22Rv1 (cell line): ENCODE measurements around the gene PACS1.

Experiments used
- ZFX ChIP-seq: fragments of 450-650 bp; IDR thresholded peaks from 2 replicates; pipeline ENCODE4 v1.6.1; 2017; ENCODE audit warnings: antibody characterized with exemption, borderline replicate concordance
- TF ChIP-seq, protein P1 (sequence below): fragments of 450-650 bp; IDR thresholded peaks from 2 replicates; pipeline ENCODE4 v1.5.1; 2017; ENCODE audit warnings: mild to moderate bottlenecking

DNA sequence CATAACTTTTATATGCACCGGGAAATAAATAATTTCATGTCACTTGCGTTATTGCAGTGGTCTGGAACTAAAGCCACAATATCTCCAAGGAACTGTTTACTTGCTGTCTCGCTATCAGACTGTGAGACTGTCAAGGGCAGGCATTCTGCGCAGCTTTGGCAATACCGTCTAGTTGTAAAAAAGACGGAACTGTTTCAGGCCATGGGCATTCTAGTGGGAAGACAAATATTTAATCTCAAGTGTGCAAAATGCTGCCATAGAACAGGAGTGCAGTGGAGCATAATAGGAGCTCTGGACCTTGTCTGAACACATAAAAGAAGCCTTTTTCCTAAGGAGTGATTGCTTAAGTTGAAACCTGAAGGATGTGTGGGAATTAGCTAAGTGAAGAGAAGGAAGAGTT is 53.8 kb downstream of the PACS1 start:
- TF ChIP-seq, protein P1, sequence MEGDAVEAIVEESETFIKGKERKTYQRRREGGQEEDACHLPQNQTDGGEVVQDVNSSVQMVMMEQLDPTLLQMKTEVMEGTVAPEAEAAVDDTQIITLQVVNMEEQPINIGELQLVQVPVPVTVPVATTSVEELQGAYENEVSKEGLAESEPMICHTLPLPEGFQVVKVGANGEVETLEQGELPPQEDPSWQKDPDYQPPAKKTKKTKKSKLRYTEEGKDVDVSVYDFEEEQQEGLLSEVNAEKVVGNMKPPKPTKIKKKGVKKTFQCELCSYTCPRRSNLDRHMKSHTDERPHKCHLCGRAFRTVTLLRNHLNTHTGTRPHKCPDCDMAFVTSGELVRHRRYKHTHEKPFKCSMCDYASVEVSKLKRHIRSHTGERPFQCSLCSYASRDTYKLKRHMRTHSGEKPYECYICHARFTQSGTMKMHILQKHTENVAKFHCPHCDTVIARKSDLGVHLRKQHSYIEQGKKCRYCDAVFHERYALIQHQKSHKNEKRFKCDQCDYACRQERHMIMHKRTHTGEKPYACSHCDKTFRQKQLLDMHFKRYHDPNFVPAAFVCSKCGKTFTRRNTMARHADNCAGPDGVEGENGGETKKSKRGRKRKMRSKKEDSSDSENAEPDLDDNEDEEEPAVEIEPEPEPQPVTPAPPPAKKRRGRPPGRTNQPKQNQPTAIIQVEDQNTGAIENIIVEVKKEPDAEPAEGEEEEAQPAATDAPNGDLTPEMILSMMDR = no peak
- TF ChIP-seq ZFX = no peak
